Stimulated activated naive CD8-positive, alpha-beta T cell treated with anti-CD3 and anti-CD28 coated beads, Interleukin-15, amount 100 ng/mL, for 72 hours (primary cell): ENCODE data around the gene TMEM72.

Experiments
- ATAC-seq: fragments of 150-1000 bp; cut with Tn5 transposase; 2 replicates; pipeline ENCODE4 v1.10.0; 2021; ENCODE audit warnings: mild to moderate bottlenecking, moderate library complexity
- DNase-seq, 2 donors: peaks; one replicate each; pipeline ENCODE4 v3.0.0; 2021 to 2022
- H3K27ac Mint-ChIP-seq, 2 donors: one replicate each; pipeline ENCODE4 v1.8.0; 2022; ENCODE audit warnings: mild to moderate bottlenecking in 2 of 2, mixed read lengths in 2 of 2, moderate library complexity in 2 of 2
- H3K27me3 Mint-ChIP-seq: one replicate; pipeline ENCODE4 v1.8.0; 2022; ENCODE audit warnings: mixed read lengths
- H3K4me1 Mint-ChIP-seq: one replicate; pipeline ENCODE4 v1.8.0; 2022; ENCODE audit warnings: mild to moderate bottlenecking, mixed read lengths
- H3K4me3 Mint-ChIP-seq, 2 donors: one replicate each; pipeline ENCODE4 v1.8.0; 2022; ENCODE audit warnings: mild to moderate bottlenecking in 2 of 2, mixed read lengths in 2 of 2, moderate library complexity in 1 of 2
- H3K9me3 Mint-ChIP-seq, 2 donors: one replicate each; pipeline ENCODE4 v1.8.0; 2022; ENCODE audit warnings: mixed read lengths in 2 of 2

TMEM72 gene

GRCh38 chr10:44922796-44923545 is 11.8 kb downstream of the TMEM72 start:
- Mint-ChIP-seq H3K27ac (no peak overlapping the region), H3K9me3 (peaks cover 0 to under 1% of the 10 kb centered on the region in 2 donors), H3K4me1 (no peaks in the 10 kb centered on the region), H3K4me3 (no peak overlapping the region), H3K27me3 (no peaks in the 10 kb centered on the region)
- no peak for DNase-seq
- no peak for ATAC-seq

GRCh38 chr10:44923611-44924010 is 12.5 kb downstream of the TMEM72 start:
- ATAC-seq (no peak), DNase-seq (no peak)
- H3K27me3 Mint-ChIP-seq = no peaks in the 10 kb centered on the region
- H3K4me3 Mint-ChIP-seq = no peak overlapping the region
- H3K4me1 Mint-ChIP-seq = no peaks in the 10 kb centered on the region
- H3K27ac Mint-ChIP-seq = no peak overlapping the region
- H3K9me3 Mint-ChIP-seq = no peaks in the 10 kb centered on the region

- no peak for DNase-seq
- Mint-ChIP-seq H3K4me1 (no peaks in the 10 kb centered on the region), H3K9me3 (no peaks in the 10 kb centered on the region), H3K27ac (no peak overlapping the region), H3K4me3 (no peak overlapping the region), H3K27me3 (no peaks in the 10 kb centered on the region)
- ATAC-seq = no peak
These were observed 13.3 kb downstream of the TMEM72 start for GRCh38 chr10:44924261-44925040.

GRCh38 chr10:44925224-44925623 is 14.1 kb downstream of the TMEM72 start:
- H3K9me3 Mint-ChIP-seq = no peaks in the 10 kb centered on the region
- H3K4me1 Mint-ChIP-seq = no peaks in the 10 kb centered on the region
- no peak for DNase-seq
- H3K27ac Mint-ChIP-seq = no peak overlapping the region
- no peak overlapping the region for H3K4me3 Mint-ChIP-seq
- ATAC-seq = peak; percentile 27
- H3K27me3 Mint-ChIP-seq = no peaks in the 10 kb centered on the region

DNA sequence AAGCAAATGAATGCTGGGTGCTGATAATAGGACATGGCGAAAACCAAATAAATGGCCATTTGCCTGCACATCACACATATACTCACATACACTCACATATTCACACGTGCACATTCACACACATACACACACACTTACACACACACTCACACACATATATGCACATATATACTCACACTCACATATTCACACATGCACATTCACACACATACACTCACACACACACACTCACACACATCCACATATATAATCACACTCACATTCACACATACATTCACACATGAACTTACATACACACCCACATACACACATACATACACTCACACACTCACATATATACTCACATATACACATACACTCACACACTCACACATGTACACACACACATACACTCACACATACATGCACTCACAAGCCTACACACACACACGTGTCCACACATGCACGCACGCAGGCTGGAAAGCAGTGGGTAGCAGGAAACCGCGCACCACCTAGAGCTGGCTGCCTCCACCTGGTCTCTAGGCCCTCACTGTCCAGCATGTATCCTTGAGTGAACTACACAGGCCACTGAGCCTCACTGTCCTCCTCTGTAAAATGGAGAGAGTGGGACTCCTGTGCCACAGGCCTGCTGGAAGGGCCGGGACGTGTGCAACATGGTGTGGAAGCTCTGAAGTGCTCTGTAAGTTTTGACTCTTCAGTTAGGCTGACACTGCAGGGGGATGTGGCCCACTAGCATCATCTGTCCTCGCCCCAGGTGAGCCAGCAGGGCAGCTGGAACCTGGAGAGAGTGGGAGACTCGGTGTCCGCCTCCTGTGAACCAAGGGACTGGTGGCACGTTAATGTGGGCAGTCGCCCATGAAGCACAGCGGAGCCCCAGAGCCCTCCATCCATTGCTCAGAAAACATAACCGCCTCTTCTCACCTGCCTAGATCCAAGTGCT is 14.9 kb downstream of the TMEM72 start:
- ATAC-seq = no peak
- DNase-seq = no peak
- H3K27ac Mint-ChIP-seq = no peak overlapping the region
- H3K4me1 Mint-ChIP-seq = no peaks in the 10 kb centered on the region
- H3K27me3 Mint-ChIP-seq = no peaks in the 10 kb centered on the region
- no peak overlapping the region for H3K4me3 Mint-ChIP-seq
- H3K9me3 Mint-ChIP-seq = no peaks in the 10 kb centered on the region

DNA sequence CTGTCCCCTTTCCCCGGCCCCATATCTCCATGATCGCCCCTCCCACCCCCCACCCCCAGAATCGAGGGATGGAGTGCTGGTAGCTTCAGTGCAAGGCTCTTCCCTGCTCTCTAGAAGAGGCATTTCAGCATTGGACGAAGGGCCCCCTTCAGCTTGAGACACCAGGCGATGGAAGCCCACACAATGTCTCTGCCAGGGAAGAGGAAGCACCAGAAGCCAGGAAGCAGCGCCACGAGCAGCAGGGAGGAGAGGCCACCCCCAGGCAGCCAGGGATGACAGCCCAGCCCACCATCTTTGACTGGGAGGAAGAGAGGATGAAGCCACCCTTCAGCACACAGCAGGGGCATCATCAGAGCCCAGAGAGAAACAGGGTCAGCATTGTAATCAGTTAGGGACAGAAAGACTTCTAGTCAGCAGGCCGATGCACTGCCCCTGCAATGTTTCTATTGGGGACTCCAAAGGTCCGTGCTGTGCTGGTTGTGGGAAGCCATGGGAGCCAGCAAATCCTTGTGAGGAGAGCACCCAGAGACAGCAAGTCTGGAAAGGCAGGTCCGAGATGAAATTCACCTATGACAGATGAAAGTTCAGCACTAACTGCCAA is 15.7 kb downstream of the TMEM72 start:
- Mint-ChIP-seq H3K27ac (no peak overlapping the region), H3K27me3 (no peaks in the 10 kb centered on the region), H3K4me1 (no peaks in the 10 kb centered on the region), H3K9me3 (no peaks in the 10 kb centered on the region), H3K4me3 (no peak overlapping the region)
- ATAC-seq (no peak), DNase-seq (no peak)

GRCh38 chr10:44927352-44927751 is 16.2 kb downstream of the TMEM72 start:
- H3K9me3 Mint-ChIP-seq = no peaks in the 10 kb centered on the region
- no peaks in the 10 kb centered on the region for H3K4me1 Mint-ChIP-seq
- ATAC-seq = no peak
- no peaks in the 10 kb centered on the region for H3K27me3 Mint-ChIP-seq
- DNase-seq = no peak
- no peak overlapping the region for H3K4me3 Mint-ChIP-seq
- no peak overlapping the region for H3K27ac Mint-ChIP-seq

DNA sequence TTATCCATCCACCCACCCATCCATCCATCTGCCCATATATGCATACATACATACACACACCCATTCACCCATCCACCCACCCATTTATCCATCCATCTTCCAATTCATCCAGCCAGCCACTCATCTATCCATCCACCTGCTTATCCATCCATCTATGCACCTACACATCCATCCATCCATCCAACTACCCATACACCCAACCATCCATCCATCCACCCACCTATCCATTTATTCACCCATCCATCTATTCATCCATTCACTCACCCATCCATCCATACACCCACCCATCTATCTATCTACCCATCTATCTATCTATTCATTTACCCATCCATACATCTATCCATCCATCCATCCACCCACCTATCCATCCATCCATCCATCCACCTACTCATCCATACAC is 17.3 kb downstream of the TMEM72 start:
- no peaks in the 10 kb centered on the region for H3K27me3 Mint-ChIP-seq
- ATAC-seq (no peak), DNase-seq (no peak)
- no peak overlapping the region for H3K27ac Mint-ChIP-seq
- H3K9me3 Mint-ChIP-seq = no peaks in the 10 kb centered on the region
- H3K4me1 Mint-ChIP-seq = no peaks in the 10 kb centered on the region
- no peak overlapping the region for H3K4me3 Mint-ChIP-seq

DNA sequence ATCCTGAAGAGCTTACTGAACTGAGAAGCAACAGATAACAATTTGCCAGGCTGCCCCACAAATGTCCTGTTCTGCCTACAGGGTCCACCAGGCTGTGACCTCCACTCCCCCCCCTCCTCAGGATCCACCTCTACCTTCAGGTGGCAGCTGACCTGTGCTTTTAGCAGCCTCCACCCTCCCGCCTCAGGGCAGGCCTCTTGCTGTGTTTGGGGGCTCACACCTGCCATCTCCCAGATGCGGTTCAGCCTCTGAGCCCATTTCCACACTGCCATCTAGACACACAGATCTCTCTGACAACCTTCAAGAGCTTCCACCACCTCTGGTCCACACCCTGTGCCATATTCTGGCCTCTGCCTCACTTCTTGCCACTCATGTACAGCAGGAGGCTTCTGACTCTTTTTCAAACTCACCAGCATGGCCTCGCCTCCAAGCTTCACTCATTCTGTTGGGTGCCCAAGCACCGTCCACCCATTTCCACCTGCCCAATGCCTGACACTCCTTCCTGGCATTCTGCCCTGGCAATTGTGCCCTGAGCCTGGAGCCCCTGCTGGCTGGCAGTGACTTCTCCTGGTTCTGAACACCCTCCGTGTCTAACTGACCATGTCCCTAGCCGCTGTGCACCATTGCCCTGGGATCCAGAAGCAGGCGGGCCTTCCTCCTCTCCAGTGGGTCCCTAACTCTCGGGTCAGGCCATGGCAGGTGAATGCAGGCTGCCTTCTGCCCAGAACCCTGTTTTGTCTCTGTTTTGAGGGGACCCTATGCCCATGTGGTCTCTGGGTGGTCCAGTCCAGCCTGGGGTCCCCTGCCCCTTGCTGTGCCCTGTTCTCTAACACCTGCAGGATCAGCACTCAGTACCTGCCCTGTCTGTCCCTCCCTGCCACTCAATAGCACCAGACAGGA is 18.5 kb downstream of the TMEM72 start:
- H3K27me3 Mint-ChIP-seq = peaks cover 8% of the 10 kb centered on the region
- H3K9me3 Mint-ChIP-seq = no peaks in the 10 kb centered on the region
- H3K27ac Mint-ChIP-seq = no peak overlapping the region
- ATAC-seq (no peak), DNase-seq (no peak)
- no peaks in the 10 kb centered on the region for H3K4me1 Mint-ChIP-seq
- no peak overlapping the region for H3K4me3 Mint-ChIP-seq

DNA sequence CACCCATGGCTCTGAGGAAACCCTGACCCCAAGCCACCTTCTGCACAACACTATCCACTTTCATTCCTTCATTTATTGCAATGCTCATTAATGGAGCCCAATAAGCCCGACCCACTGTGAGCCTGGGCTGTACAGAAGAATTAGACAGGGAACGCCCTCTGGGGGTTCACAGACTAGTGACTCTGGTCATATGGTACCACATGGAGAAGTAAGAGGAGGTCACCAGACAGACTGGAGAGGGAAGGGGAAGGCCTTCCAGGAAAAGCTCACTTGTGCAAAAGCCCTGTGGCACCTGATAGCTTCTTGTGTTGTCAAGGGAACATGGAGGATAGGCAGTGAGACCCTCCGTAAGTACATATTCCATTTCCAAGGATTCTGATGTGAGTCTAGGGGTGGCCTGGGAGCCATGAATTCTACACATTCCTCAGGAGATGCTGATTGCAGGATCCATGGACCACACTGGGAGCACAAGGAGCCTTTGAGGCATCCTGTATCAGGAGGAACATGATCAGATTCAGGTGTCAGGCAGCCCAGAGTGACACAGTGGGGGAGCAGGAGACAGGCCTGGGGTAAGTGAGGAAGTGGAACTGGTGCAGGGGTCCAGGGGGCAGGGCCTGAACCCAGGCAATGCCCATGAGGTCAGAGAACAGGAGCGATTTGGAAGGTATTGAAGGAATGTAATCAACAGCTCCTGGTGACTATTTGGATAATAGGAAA is 19.9 kb downstream of the TMEM72 start:
- ATAC-seq = no peak
- no peak overlapping the region for H3K27ac Mint-ChIP-seq
- H3K4me1 Mint-ChIP-seq = peaks cover 6% of the 10 kb centered on the region
- no peaks in the 10 kb centered on the region for H3K9me3 Mint-ChIP-seq
- peaks cover 16% of the 10 kb centered on the region for H3K27me3 Mint-ChIP-seq
- no peak overlapping the region for H3K4me3 Mint-ChIP-seq
- DNase-seq = no peak

DNA sequence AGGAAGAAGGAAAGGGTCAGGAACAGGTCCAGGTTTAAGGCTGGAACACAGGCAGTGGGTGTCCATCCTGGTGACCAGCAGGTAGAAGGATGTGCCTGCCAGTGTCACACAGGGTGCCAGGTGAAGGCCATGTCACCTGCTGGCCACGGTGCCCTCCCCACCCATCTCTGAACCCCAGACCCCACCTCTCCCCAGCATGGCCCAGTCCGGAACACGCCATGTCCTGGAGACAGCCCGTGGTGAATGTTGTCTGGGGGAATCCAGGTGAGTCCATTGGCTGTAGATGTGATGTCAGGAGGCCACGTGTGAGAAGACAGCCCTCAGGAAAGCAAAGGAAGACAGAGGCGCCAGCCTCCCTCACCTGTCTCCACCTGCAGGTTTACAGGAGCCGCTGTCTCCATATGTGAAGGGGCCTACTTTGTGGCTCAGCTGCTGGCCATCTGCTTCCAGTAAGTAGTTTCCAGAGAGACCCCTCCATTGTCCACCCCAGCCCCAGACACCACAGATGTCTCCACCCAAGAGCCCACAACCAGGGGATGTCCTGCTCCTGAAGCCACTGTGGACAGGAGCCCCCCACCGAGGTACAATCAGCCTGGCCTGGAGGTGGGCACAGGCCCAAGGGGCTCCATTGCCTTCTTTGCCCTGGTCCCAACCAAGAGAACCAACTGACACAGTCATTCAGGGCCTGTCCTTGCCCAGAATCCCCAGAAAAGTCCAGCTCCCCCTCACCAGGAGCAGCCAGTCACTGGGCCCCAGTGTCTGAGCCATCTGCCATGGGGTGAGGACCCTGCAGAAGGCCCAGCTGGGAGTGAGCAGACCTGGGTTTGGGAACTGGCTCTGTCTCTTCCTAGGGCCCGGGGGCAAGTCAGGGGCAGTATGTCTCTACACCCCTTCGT is 20.7 kb downstream of the TMEM72 start:
- ATAC-seq = no peak
- H3K4me1 Mint-ChIP-seq = peaks cover 8% of the 10 kb centered on the region
- peaks cover 16% of the 10 kb centered on the region for H3K27me3 Mint-ChIP-seq
- no peak overlapping the region for H3K27ac Mint-ChIP-seq
- H3K9me3 Mint-ChIP-seq = no peaks in the 10 kb centered on the region
- H3K4me3 Mint-ChIP-seq = no peak overlapping the region
- no peak for DNase-seq

- H3K27ac Mint-ChIP-seq = no peak overlapping the region
- DNase-seq = peak; percentile 84 to 85
- no peak overlapping the region for H3K4me3 Mint-ChIP-seq
- peaks cover 16% of the 10 kb centered on the region for H3K27me3 Mint-ChIP-seq
- no peaks in the 10 kb centered on the region for H3K9me3 Mint-ChIP-seq
- H3K4me1 Mint-ChIP-seq = peaks cover 8% of the 10 kb centered on the region
- peak; percentile 93 for ATAC-seq
These were observed 21.6 kb downstream of the TMEM72 start for GRCh38 chr10:44932517-44933450.
